GM10266 (cell line): ENCODE results near the gene UPK2.
A peak's percentile ranks its signal among the peaks of the same experiment; 100 is the strongest.
"Not testable (repeated sequence)": the region's sequence is repeated elsewhere in the genome, so short reads cannot be mapped to it uniquely, and the experiment has no call there.

Source experiments
- DNase-seq: peaks from one replicate; pipeline ENCODE4 v3.0.0; 2012; ENCODE audit errors: extremely low spot score
- CTCF ChIP-seq: IDR thresholded peaks from 2 replicates; pipeline ENCODE4 v1.5.1; 2012; ENCODE audit warnings: mild to moderate bottlenecking, low read depth; ENCODE audit not compliant: control insufficient read depth, insufficient read depth; ENCODE audit errors: missing control alignments

The UPK2 gene

DNA sequence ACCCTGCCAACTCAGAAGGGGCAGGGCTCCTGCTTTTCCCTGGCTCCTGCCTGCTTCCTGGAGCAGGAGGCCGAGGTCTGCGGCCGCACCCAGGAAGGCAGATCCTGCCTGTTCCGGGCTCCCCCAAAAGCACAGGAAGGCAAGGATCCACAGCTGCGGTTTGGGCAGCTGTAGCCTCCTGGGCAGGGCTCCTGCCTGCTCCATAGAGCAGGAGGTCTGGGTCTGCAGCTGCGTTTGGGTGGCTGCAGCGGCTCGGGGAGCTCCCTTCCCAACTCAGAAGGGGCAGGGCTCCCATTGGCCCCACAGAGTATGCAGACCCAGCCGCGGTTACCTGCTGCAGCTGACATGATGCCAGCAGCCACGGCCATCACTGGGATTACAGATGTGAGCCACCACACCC is 5.5 kb downstream of the UPK2 start:
- TF ChIP-seq CTCF, result no peak
- no peak for DNase-seq

GRCh38 chr11:118969508-118969907 is 13.4 kb downstream of the UPK2 start:
- DNase-seq, result not testable (repeated sequence)

GRCh38 chr11:118971646-118972045 is 15.5 kb downstream of the UPK2 start, which contains the start of gene FOXR1:
Gene FOXR1 (plus strand): TSS chr11:118971761. CDS start chr11:118971932, 171 bp downstream.
- TF ChIP-seq CTCF, result no peak
- no peak for DNase-seq

GRCh38 chr11:118973985-118974384 is 17.9 kb downstream of the UPK2 start:
- TF ChIP-seq CTCF, result no peak

GRCh38 chr11:118975771-118976709 is 19.9 kb downstream of the UPK2 start:
- TF ChIP-seq CTCF, result no peak
- no peak for DNase-seq

More at GRCh38 chr11:118973985-118974384, 17.9 kb downstream of the UPK2 start:
- no peak for DNase-seq

GRCh38 chr11:118979434-118979833 is 23.3 kb downstream of the UPK2 start:
- TF ChIP-seq CTCF, result no peak
- DNase-seq, result no peak

- peak; percentile 7 for DNase-seq
- TF ChIP-seq CTCF, result no peak
Observed at GRCh38 chr11:118980191-118980881, 24.2 kb downstream of the UPK2 start.

GRCh38 chr11:118984337-118984736 is 28.2 kb downstream of the UPK2 start:
- DNase-seq, result not testable (repeated sequence)
